ENCODE data around the gene ZAP70.

- no peak for TF ChIP-seq CTCF (IDR thresholded peaks at IDR 0.05; ENCODE audit: low read depth, low read length, poor library complexity, severe bottlenecking)
- no peak for TF ChIP-seq EZH2phosphoT487 (IDR thresholded peaks at IDR 0.05; ENCODE audit: borderline replicate concordance, low read length)
Observed at GRCh38 chr2:97719362-97720155, 6.2 kb downstream of the ZAP70 start.

Data from DOHH2 (cell line).